Liver (tissue), 3 donors: ENCODE data around the gene DROSHA.

Experiments used
- ATF3 ChIP-seq: IDR thresholded peaks from 2 replicates; pipeline ENCODE4 v1.6.1; 2016; ENCODE audit warnings: antibody characterized with exemption
- CTCF ChIP-seq: fragments of 150-350 bp; IDR thresholded peaks from 2 replicates; pipeline ENCODE4 v1.5.1; 2017; ENCODE audit warnings: improper control_type of control experiment, low read depth, low read length; ENCODE audit not compliant: missing input control
- GABPA ChIP-seq, 2 donors: IDR thresholded peaks in 1 of 2; conservative IDR thresholded peaks in 1 of 2; 2 replicates each; pipeline ENCODE4 v1.6.1; 2016; ENCODE audit warnings: antibody characterized with exemption in 2 of 2, mild to moderate bottlenecking in 1 of 2, moderate library complexity in 1 of 2
- JUND ChIP-seq, 2 donors: IDR thresholded peaks; 2 replicates each; pipeline ENCODE4 v1.6.1; 2016; ENCODE audit warnings: antibody characterized with exemption in 2 of 2
- MAX ChIP-seq: IDR thresholded peaks from 2 replicates; pipeline ENCODE4 v1.6.1; 2016; ENCODE audit warnings: antibody characterized with exemption
- REST ChIP-seq: IDR thresholded peaks from 2 replicates; pipeline ENCODE4 v1.6.1; 2016; ENCODE audit warnings: antibody characterized with exemption, mild to moderate bottlenecking
- SP1 ChIP-seq: IDR thresholded peaks from 2 replicates; pipeline ENCODE4 v1.6.1; 2018; ENCODE audit warnings: antibody characterized with exemption, mild to moderate bottlenecking
- TAF1 ChIP-seq: conservative IDR thresholded peaks from 2 replicates; pipeline ENCODE4 v1.6.1; 2016; ENCODE audit warnings: antibody characterized with exemption, mild to moderate bottlenecking
- YY1 ChIP-seq: IDR thresholded peaks from 2 replicates; pipeline ENCODE4 v1.6.1; 2016; ENCODE audit warnings: antibody characterized with exemption, mild to moderate bottlenecking
- donor health status: healthy.
- donor health status: healthy.

GRCh38 chr5:31523041-31523440 lies 8.9 kb downstream of the DROSHA start:
- TF ChIP-seq MAX (no peak), CTCF (no peak), YY1 (no peak), GABPA (IDR thresholded peaks at IDR 0.05 in 1 of 2, conservative IDR thresholded peaks at IDR 0.05 in 1 of 2) (no peak), SP1 (no peak), JUND (IDR thresholded peaks at IDR 0.05) (no peak), TAF1 (no peak), ATF3 (no peak), REST (no peak)
